ENCODE results near the gene PTPRA.
A peak's percentile ranks its signal among the peaks of the same experiment; 100 is the strongest.

Gene PTPRA

GRCh38 chr20:3040086-3040485, 166.8 kb downstream of the PTPRA start:
- H3K27me3 Mint-ChIP-seq, result no peaks in the 10 kb centered on the region
- ATAC-seq (replicated peaks) (no peak), DNase-seq (no peak)
- peak overlapping the region in 1 of 2 donors; percentile 77 for H3K27ac Mint-ChIP-seq
- no peak overlapping the region for H3K4me3 Mint-ChIP-seq
- peaks cover 2 to 12% of the 10 kb centered on the region in 2 donors for H3K4me1 Mint-ChIP-seq (ENCODE audit: low read depth in 2 of 2)
- peaks cover 51% of the 10 kb centered on the region for H3K36me3 Mint-ChIP-seq (ENCODE audit: insufficient read depth)
- H3K9me3 Mint-ChIP-seq, result no peaks in the 10 kb centered on the region

- no peak overlapping the region for H3K4me3 Mint-ChIP-seq
- peaks cover 39% of the 10 kb centered on the region for H3K36me3 Mint-ChIP-seq (ENCODE audit: insufficient read depth)
- no peaks in the 10 kb centered on the region for H3K9me3 Mint-ChIP-seq
- H3K4me1 Mint-ChIP-seq (ENCODE audit: low read depth in 2 of 2), result peaks cover 16 to 17% of the 10 kb centered on the region in 2 donors
- H3K27ac Mint-ChIP-seq, result peak overlapping the region; percentile 11 to 33
- DNase-seq (no peak), ATAC-seq (replicated peaks) (no peak)
- no peaks in the 10 kb centered on the region for H3K27me3 Mint-ChIP-seq
These were observed 168.7 kb downstream of the PTPRA start for GRCh38 chr20:3041854-3042409.

GRCh38 chr20:3042625-3043024, 169.3 kb downstream of the PTPRA start:
- Mint-ChIP-seq H3K4me1 (ENCODE audit: low read depth in 2 of 2) (peaks cover 18 to 19% of the 10 kb centered on the region in 2 donors), H3K4me3 (no peak overlapping the region), H3K27ac (peak overlapping the region in 1 of 2 donors; percentile 33), H3K36me3 (ENCODE audit: insufficient read depth) (peaks cover 32% of the 10 kb centered on the region), H3K9me3 (no peaks in the 10 kb centered on the region), H3K27me3 (no peaks in the 10 kb centered on the region)
- ATAC-seq (replicated peaks) (no peak), DNase-seq (no peak)

GRCh38 chr20:3043322-3043721, 170.0 kb downstream of the PTPRA start, which contains the start of gene GNRH2:
GNRH2 (plus strand) TSS chr20:3043622; CDS start chr20:3044415, 793 bp downstream.
- peak within 1 kb of the TSS; percentile 33 to 85 for H3K27ac Mint-ChIP-seq
- H3K4me1 Mint-ChIP-seq (ENCODE audit: low read depth in 2 of 2), result peaks cover 18 to 19% of the 10 kb centered on the region in 2 donors
- peaks cover 34% of the 10 kb centered on the region for H3K36me3 Mint-ChIP-seq (ENCODE audit: insufficient read depth)

GRCh38 chr20:3044336-3044965, 171.2 kb downstream of the PTPRA start:
- DNase-seq (no peak), ATAC-seq (replicated peaks) (no peak)
- Mint-ChIP-seq H3K4me3 (peak overlapping the region in 1 of 2 donors; percentile 53), H3K36me3 (ENCODE audit: insufficient read depth) (peaks cover 31% of the 10 kb centered on the region), H3K9me3 (no peaks in the 10 kb centered on the region), H3K27ac (peak overlapping the region in 1 of 2 donors; percentile 85), H3K4me1 (ENCODE audit: low read depth in 2 of 2) (peaks cover 18% of the 10 kb centered on the region in 2 donors), H3K27me3 (no peaks in the 10 kb centered on the region)

More at GRCh38 chr20:3043322-3043721, 170.0 kb downstream of the PTPRA start, which contains the start of gene GNRH2:
- H3K4me3 Mint-ChIP-seq, result peak within 1 kb of the TSS in 1 of 2 donors; percentile 53
- ATAC-seq (replicated peaks) (no peak), DNase-seq (no peak)
- no peaks in the 10 kb centered on the region for H3K9me3 Mint-ChIP-seq
- H3K27me3 Mint-ChIP-seq, result no peaks in the 10 kb centered on the region

GRCh38 chr20:3045042-3045815, 171.9 kb downstream of the PTPRA start:
- peak in 2 of 3 experiments; percentile 33 to 34 for DNase-seq
- H3K9me3 Mint-ChIP-seq, result no peaks in the 10 kb centered on the region
- peak overlapping the region; percentile 80 to 88 for H3K4me3 Mint-ChIP-seq
- ATAC-seq (replicated peaks), result peak; percentile 58
- peaks cover 27% of the 10 kb centered on the region for H3K36me3 Mint-ChIP-seq (ENCODE audit: insufficient read depth)
- peak overlapping the region; percentile 70 to 80 for H3K27ac Mint-ChIP-seq
- H3K4me1 Mint-ChIP-seq (ENCODE audit: low read depth in 2 of 2), result peaks cover 17 to 18% of the 10 kb centered on the region in 2 donors
- H3K27me3 Mint-ChIP-seq, result no peaks in the 10 kb centered on the region

GRCh38 chr20:3045816-3046676, 172.8 kb downstream of the PTPRA start, which contains the start of gene MRPS26:
MRPS26 (plus strand) TSS chr20:3046052; CDS start chr20:3046069, 17 bp downstream.
- peaks cover 12 to 18% of the 10 kb centered on the region in 2 donors for H3K4me1 Mint-ChIP-seq (ENCODE audit: low read depth in 2 of 2)
- peak within 1 kb of the TSS; percentile 70 to 80 for H3K27ac Mint-ChIP-seq
- no peaks in the 10 kb centered on the region for H3K27me3 Mint-ChIP-seq
- peak within 1 kb of the TSS; percentile 80 to 88 for H3K4me3 Mint-ChIP-seq
- no peaks in the 10 kb centered on the region for H3K9me3 Mint-ChIP-seq
- peaks cover 20% of the 10 kb centered on the region for H3K36me3 Mint-ChIP-seq (ENCODE audit: insufficient read depth)
- DNase-seq (peak; percentile 62 to 70 (median 68)), ATAC-seq (replicated peaks) (peak; percentile 88)

- Mint-ChIP-seq H3K9me3 (no peaks in the 10 kb centered on the region), H3K4me1 (ENCODE audit: low read depth in 2 of 2) (peaks cover 12 to 18% of the 10 kb centered on the region in 2 donors), H3K36me3 (ENCODE audit: insufficient read depth) (peaks cover 18% of the 10 kb centered on the region), H3K27ac (peak overlapping the region; percentile 68 to 80), H3K27me3 (no peaks in the 10 kb centered on the region), H3K4me3 (peak overlapping the region; percentile 80 to 88)
- no peak for ATAC-seq (replicated peaks)
- DNase-seq, result no peak
These were observed 173.6 kb downstream of the PTPRA start for GRCh38 chr20:3046677-3047462.

- no peak for ATAC-seq (replicated peaks)
- Mint-ChIP-seq H3K27ac (no peak overlapping the region), H3K9me3 (no peaks in the 10 kb centered on the region), H3K36me3 (ENCODE audit: insufficient read depth) (peaks cover 17% of the 10 kb centered on the region), H3K4me3 (peak overlapping the region; percentile 80 to 88), H3K27me3 (no peaks in the 10 kb centered on the region), H3K4me1 (ENCODE audit: low read depth in 2 of 2) (peaks cover 12 to 18% of the 10 kb centered on the region in 2 donors)
- DNase-seq, result no peak
These were observed 174.5 kb downstream of the PTPRA start for GRCh38 chr20:3047486-3048419.

GRCh38 chr20:3051385-3052019, 178.2 kb downstream of the PTPRA start:
- Mint-ChIP-seq H3K27ac (peak overlapping the region in 1 of 2 donors; percentile 20), H3K27me3 (no peaks in the 10 kb centered on the region), H3K36me3 (ENCODE audit: insufficient read depth) (peaks cover 8% of the 10 kb centered on the region), H3K9me3 (no peaks in the 10 kb centered on the region), H3K4me1 (ENCODE audit: low read depth in 2 of 2) (peaks cover 6% of the 10 kb centered on the region in 2 donors), H3K4me3 (no peak overlapping the region)
- DNase-seq (no peak), ATAC-seq (replicated peaks) (no peak)

- no peak for DNase-seq
- ATAC-seq (replicated peaks), result no peak
- no peak overlapping the region for H3K4me3 Mint-ChIP-seq
- no peak overlapping the region for H3K27ac Mint-ChIP-seq
- H3K36me3 Mint-ChIP-seq (ENCODE audit: insufficient read depth), result peaks cover 4% of the 10 kb centered on the region
- no peaks in the 10 kb centered on the region for H3K4me1 Mint-ChIP-seq (ENCODE audit: low read depth in 2 of 2)
- no peaks in the 10 kb centered on the region for H3K9me3 Mint-ChIP-seq
- no peaks in the 10 kb centered on the region for H3K27me3 Mint-ChIP-seq
These were observed 186.2 kb downstream of the PTPRA start for GRCh38 chr20:3059489-3059888.

Data from effector memory CD8-positive, alpha-beta T cell (primary cell).